GM12892 (cell line): ENCODE measurements around the gene CLIC4.

Source experiments
- POLR2A ChIP-seq: IDR thresholded peaks from 2 replicates; pipeline ENCODE4 v1.6.1; 2011; ENCODE audit warnings: low read depth, low read length, control low read depth
- POLR2AphosphoS5 ChIP-seq: IDR thresholded peaks from 2 replicates; pipeline ENCODE4 v1.6.1; 2011; ENCODE audit warnings: low read depth, low read length, control low read depth

DNA sequence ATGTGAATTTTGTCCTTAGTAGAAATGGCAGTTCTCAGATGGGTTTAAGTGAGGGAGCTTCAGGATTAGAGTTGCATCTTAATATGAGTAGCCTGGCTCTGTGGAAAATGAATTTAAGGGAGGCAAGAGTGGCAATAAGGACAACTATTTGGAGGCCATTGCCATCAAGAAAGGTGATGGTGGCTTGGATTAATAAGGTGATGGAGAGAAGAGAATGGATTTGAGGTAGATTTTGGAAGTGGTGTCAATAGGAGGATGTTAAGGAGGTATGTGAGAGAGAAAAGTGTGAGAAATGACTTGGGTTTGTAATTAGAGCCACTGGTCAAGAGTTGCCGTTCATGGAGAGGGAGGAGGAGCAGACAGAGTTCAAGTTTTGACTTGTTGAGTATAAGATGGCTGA, 16.3 kb downstream of the CLIC4 start:
- no peak for TF ChIP-seq POLR2AphosphoS5
- no peak for TF ChIP-seq POLR2A
